Measurements from ENCODE around the gene GMEB1.
"Not testable (repeated sequence)": the region's sequence is repeated elsewhere in the genome, so short reads cannot be mapped to it uniquely, and the experiment has no call there.

Gene GMEB1, protein sequence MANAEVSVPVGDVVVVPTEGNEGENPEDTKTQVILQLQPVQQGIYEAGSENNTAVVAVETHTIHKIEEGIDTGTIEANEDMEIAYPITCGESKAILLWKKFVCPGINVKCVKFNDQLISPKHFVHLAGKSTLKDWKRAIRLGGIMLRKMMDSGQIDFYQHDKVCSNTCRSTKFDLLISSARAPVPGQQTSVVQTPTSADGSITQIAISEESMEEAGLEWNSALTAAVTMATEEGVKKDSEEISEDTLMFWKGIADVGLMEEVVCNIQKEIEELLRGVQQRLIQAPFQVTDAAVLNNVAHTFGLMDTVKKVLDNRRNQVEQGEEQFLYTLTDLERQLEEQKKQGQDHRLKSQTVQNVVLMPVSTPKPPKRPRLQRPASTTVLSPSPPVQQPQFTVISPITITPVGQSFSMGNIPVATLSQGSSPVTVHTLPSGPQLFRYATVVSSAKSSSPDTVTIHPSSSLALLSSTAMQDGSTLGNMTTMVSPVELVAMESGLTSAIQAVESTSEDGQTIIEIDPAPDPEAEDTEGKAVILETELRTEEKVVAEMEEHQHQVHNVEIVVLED

GRCh38 chr1:28668191-28668955 is at the start of gene GMEB1:
Gene GMEB1, plus strand, starts transcription at chr1:28668784. Its CDS starts 14,829 bp downstream, at chr1:28683613.
- DNase-seq, result peak; percentile 83

DNA sequence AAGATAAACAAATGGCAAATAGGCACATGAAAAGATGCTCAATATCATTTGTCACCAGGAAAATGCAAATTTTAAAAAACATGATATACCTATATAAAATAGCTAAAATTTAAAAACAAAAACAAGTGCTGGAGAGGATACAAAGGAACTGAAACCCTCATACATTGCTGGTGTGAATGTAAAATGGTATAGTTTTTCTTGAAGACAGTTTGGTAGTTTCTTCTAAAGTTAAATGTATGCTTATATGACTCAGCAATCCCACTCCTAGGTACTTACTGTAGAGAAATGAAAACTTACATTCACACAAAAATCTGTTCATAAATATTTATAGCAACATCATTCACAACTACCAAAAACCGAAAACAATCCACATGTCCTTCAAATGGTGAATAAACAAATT is 36.9 kb upstream of the GMEB1 start:
- no peak for DNase-seq

GRCh38 chr1:28632560-28632959 is 36.0 kb upstream of the GMEB1 start:
- no peak for DNase-seq

GRCh38 chr1:28640766-28641165 is 27.8 kb upstream of the GMEB1 start:
- DNase-seq, result no peak

DNA sequence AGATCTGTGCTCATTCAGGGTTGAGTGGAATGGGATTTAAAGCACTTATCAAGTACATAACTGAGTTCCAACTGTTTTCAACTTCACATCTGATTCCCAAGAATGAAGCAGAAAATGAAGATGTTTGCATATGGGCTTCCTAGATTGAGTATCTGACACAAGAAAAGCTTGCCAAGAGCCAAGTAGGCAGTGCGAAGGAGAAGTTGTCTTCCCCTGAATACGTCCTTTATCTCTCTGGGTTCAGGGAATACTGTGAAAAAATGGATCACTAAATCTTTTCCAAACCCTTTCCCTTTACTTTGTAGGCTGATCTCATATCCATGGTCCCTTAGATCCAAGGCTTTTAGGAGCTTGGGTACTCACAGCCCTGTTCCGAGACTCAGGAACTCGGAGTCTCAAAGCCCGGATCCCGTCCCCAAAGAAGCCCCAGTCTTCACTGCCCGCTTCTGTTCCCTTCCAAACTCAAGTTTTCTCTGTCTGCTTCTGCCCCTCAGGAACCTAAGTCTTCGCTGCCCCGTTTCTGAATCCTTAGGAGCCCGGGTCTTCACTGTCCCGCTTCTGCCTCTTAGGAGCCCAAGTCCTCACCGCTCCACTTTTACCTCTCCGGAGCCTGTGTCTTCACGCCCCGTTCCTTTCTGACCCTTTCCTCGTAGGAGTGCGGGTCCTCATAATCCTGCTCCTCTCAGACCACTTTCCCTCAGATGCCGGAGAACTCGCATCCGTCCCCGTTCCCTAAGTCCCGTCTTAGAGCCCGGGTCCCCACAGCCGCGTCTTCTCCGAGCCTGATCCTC is 26.3 kb upstream of the GMEB1 start:
- no peak for DNase-seq

GRCh38 chr1:28642847-28643635 is 25.5 kb upstream of the GMEB1 start, which contains the start of gene TAF12:
Gene TAF12, minus strand, starts transcription at chr1:28643067. Its CDS starts 20,986 bp downstream, at chr1:28622081.
- DNase-seq, result peak; percentile 85

- DNase-seq, result no peak
Observed at GRCh38 chr1:28644494-28644893, 24.1 kb upstream of the GMEB1 start.

- not testable (repeated sequence) for DNase-seq
Observed at GRCh38 chr1:28645406-28645805, 23.2 kb upstream of the GMEB1 start.

DNA sequence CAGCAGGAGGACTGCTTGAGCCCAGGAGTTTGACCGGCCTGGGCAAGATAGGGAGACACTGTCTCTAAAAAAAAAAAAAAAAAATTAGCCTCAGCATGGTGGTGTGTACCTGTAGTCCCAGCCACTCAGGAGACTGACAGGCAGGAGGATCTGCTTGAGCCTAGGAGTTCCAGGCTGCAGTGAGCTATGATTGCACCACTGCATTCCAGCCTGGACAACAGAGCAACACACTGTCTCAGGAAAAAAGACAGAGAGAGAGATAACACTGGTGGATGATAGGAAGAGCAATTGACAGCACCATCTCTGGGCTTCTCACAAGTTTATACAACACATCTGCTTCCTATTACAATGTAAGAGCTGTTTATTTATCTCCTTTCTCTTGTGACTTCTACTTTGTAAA is 22.5 kb upstream of the GMEB1 start:
- DNase-seq, result no peak

DNA sequence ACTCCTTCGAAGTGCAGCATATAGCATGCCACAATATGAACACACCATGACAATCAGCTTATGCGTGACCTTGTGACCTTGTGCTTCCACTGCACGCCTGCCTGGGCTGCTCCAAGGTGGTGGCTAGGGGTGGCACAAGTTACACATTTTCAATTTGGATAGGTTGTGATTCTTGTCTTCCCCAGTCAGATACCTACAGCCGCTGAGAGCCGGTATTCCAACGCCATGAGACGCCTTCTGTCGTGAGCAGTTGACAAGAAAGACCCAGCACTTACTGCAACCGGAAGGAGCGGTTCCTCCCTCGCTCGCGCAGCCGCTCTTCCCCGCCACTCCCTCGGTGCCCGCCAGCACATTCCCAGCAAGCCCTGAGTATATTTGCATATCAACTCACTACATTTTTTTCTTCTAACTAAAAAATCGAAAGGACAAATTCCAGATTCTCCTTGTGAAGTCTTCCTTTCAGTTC is 20.5 kb upstream of the GMEB1 start:
- peak; percentile 88 for DNase-seq

DNA sequence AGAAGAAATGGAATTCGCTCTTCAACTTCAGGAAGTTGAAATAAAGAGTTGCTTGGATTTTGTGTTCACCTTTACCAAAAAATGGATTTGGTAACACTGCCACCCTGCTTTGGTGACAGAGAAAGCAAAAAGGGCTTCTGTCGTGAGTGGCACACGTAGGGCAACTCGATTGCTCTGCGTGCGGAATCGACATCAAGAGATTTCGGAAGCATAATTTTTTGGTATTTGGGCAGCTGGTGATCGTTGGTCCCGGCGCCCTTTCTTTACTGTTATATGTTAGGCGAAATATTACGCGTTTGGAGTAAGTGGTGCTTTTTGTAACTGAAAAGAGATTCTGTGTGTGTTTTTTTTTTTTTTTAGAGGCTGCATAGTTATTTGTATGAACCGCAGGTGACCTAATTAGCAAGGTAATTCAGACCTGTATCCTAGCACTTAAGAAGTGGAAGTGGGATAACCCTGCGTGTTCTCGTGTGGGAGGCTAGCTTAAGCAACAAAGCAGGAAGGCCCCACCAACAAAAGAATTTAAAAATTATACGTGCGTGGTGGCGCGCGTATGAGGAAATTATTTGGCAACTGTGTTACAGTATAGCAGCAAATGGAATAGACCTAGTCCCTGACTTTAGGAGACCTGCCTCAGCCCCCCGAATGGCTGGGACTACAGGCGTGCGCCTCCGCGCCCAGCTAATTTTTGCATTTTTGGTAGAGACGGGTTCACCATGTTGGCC is 19.9 kb upstream of the GMEB1 start, which contains the start of gene RNU11:
Gene RNU11, plus strand, starts transcription at position 127 of the 725 bp plus-strand sequence.
- peak; percentile 79 for DNase-seq

DNA sequence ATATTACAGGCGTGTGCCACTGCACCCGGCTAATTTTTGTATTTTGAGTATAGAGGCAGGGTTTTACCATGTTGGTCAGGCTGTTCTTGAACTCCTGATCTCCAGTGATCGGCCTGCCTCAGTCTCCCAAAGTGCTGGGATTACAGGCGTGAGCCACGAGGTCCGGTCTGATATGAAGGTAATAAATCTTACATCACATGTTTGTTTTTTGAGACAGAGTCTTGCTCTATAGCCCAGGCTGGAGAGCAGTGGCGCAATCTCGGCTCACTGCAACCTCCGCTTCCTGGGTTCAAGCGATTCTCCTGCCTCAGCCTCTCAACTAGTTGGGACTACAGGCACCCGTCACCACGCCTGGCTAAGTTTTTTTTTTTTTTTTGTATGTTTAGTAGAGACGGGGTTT is 15.5 kb upstream of the GMEB1 start:
- DNase-seq, result not testable (repeated sequence)

- not testable (repeated sequence) for DNase-seq
Observed at GRCh38 chr1:28653870-28654269, 14.7 kb upstream of the GMEB1 start.

DNA sequence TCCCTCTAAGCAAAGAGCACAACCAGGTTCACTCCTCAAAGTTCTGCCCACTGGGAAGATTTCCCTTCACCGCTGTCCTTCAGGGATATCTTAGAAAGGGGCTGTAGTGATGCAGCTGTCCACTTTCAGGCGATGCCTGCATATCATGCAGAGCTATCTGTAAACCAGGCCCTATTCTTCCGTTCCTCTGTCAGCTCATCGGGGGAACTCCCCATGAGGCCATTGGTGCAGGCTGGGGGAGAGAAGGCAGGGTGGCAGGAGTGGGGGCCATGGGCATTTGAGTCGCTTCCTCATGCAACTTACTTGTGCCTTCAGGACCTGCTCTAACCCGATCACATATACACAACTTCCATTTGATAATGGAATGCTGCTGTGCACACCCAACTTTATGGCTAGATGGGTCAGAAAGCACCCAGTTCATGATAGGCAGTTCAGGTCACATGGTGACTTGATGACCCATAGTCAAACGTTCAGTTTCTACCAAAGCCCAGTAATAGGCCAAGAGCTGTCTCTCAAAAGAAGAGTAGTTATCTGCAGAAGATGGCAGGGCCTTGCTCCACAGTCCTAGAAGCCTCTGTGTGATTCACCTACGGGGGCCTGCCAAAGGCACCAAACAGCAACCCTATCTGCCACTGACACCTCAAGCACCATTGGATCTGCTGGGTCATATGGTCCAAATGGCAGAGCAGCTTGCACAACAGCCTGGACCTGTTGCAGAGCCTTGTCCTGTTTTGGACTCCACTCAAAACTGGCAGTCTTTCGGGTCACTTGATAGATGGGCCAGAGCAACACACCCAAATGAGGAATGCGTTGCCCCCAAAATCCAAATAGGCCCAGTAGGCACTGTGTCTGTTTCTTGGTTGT is 12.9 kb upstream of the GMEB1 start:
- DNase-seq, result not testable (repeated sequence)

DNA sequence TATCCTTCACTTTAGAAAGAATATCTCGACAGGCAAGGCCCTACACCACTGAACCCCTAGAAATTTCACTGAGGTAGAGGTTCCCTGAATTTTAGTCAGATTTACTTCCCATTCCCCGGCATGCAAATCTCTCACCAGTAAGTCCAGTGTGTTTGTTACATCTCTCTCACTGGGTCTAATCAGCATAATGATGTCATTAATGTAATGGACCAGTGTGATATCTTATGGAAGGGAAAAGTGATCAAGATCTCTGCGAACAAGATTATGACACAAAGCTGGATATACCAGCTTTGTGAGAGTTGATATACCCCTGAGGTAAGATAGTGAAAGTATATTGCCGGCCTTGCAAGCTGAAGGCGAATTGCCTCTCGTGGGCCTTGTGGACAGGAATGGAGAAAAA is 12.2 kb upstream of the GMEB1 start:
- DNase-seq, result no peak

GRCh38 chr1:28663871-28664470 is 4.6 kb upstream of the GMEB1 start:
- no peak for DNase-seq

DNA sequence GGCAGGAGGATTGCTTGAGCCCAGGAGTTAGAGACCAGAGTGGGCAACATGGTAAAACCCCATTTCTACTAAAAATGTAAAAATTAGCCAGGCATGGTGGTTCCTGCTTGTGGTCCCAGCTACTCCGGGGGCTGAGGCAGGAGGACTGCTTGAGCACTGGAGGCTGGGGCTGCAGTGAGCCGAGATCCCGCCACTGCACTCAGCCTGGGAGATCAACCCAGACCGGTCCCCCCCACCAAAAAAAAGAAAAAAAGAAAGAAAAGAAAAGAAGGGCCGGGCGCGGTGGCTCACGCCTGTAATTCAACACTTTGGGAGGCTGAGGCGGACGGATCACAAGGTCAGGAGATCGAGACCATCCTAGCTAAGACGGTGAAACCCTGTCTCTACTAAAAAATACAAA is 1.8 kb upstream of the GMEB1 start:
- no peak for DNase-seq

DNA sequence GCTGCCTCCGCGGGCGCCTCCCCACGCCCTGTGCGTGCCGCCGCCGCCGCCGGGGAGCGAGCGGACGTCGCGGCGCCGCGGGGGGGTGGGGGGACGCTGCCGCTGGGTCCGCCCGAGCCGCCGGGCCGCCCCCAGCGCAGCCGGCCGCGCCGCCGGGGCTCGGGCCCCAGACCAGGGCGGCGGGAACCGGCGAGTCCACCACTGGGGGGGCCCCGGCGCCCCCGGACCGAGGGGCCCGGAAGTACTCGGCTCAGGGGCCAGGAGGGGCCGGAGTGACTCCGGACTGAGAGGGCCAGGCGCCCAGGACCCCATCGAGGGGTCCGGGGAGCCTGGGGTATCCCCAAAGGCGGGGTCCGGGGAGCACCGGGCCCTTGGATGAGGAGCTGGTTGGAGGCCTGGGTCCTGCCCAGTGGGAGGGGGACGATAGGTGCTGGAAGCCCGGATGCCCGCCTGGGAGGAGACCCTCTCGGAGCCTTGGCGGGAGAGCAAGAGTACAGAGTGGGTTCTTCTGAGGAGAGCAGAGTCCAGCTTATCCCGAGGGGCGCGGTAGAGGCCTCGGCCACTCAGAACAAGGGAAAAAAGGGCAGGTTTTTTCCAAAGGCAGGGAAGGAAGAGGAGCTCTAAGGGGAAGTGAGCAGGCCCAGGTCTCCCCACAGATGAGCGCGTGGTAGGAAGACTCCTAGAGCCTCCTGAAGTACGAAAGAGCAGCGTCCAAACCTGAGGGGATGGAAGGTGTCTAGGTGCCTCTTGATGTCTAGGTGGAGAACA is 556 bp downstream of the GMEB1 start:
- DNase-seq, result peak; percentile 77

All from stimulated activated naive CD4-positive, alpha-beta T cell treated with Interleukin-2 at 50 U/mL for 16 hours (primary cell).